ENCODE measurements around the gene GTF2F1. TPM values are rescaled to one million over a fixed set of nuclear protein-coding genes. Genes with fewer than 3 reads are reported as not detected.
A peak's percentile ranks its signal among the peaks of the same experiment; 100 is the strongest.
"Not testable (repeated sequence)": the region's sequence is repeated elsewhere in the genome, so short reads cannot be mapped to it uniquely, and the experiment has no call there.

Gene GTF2F1
- total RNA-seq, 1 donor from 2014 or later: 44.7 TPM

DNA sequence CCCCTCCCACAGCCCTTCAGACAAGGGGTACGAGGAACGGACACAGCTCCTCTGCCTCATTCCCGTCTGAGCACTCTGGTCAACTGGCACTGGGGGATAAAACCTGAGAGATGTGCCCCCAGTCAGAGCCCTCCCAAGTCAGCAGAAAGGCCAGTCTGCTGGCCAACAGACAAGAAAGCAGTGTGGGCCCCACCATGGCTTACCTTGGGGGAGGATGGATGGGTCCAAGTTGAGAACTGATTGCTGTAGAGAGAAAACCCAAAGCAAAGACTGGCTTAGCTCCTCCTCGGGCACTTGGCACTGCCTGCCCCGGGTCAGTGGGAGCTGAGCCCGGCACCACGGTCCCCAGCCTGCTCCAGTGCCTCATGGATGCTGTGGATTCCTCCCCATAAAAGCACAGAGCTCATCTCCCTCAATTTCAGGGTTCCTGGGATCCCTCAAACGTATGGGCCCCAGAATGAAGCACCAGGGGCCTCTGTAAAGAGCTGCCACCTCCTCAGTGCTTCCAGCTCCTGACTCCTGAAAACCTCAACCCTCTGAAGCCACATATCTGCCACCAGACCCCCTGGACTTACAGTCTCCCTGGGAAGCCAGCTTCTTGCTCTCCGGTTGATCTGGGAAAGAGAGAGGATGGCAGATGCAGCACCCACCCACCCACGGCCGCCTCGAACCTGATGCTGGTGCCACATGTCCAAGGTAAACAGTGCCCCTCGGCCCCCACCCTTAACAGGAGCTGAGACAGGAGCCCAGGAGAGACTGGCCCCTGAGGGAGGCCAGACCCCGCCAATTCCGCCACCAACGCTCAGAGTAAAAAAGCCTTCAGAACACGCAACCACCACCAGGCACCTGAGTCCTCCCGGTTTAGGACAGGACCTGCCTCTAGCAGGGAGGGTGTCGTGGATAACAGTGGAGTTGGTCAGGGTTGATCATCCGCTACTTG, 28.4 kb upstream of the GTF2F1 start:
- intact Hi-C loops (cut with DNase I): no loop called here
- DNase-seq (ENCODE audit: low spot score) (no peak), ATAC-seq (no peak)

DNA sequence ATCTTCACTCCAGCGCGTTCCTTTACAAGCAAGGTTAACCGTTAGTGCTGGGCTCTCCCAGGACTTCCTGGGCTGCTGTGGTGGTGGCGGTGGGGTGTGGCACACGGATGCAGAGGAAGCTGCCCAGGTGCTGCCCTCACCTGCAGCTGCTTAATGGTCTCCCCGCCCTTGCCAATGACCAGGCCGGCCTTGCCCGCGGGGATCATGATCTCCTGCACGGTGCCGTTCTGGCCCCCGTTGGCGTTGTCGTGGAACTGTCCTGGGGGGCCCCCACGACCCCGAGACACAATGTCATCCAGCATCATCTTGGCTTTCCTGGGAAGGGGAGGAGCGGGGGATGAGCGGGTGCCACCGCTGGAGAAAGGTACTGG, 25.6 kb upstream of the GTF2F1 start:
- intact Hi-C loops (cut with DNase I): no loop called here
- DNase-seq (ENCODE audit: low spot score) (no peak), ATAC-seq (no peak)

DNA sequence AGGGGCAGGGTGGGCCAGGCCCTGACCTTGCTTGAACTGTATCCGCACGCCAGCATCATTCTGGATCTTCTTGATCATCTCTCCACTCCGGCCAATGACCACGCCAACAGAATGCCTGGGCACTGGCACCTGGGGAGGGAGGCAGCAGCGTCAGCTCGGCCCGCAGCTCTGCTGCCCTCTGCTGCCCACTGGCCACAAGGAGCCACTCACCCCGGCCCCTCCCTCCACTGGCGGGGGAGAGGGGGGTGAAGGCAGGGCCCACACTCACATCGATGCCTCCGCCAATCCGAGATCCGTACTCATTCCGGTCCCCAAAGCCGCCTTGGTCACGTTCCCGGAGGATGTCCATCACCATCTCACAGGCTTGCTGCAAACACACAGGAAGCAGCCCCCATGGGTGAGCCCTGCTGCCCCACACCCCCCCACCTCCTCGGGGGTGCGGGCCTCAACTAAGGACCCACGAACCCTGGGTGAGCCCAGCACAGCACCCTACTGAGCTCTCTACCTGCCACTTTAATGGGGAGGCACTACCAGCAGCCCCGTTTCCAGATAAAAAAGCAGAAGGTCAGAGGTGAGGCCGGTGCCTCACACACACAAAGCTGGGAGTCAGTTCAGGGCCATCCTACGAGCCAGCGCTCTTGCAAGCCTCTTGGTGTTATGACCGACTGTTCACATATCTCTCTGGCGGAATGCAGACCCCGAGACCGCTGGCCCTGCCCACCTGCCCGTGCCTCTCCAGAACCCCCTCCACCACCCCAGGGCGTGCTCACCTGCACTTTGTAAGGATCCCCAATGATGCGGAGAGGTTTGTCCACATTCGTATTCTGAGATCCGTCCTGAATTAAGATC, 25.0 kb upstream of the GTF2F1 start:
- intact Hi-C loops (cut with DNase I): no loop called here
- ATAC-seq: peak; percentile 58

DNA sequence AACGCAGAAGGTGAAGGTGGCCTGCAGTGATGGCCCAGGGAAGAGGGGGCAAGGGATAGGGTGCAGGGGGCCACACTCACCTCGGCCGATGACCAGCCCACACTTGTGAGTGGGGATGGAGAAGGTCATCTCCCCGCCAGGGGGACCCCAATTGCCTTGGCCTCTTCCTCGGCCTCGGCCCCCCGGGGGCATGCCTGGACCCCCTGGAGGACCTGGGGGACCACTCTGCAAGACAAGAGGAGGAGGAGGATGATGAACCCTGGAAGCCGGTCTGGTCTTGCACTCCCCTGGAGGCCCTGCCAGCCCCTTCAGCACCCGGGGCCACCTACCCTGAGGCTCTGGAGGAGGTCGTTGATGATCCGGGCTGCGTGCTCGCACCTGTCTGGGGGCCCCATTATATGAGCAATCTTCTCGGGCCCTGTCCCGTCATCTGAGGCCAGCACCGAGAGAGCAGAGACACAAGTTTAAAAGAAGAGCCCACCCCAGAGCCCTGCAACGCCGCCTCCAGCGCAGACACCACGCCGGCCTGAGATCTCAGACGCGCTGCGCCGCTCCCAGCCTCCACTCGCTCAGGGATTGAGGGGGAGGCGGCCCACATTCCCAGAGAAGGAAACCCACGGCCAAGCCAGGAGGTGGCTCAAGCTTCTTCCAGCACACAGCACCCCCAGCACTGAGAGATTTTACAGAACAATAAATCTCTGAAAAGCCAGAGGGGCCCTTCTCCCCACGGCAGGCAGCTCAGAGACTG, 23.9 kb upstream of the GTF2F1 start:
- DNase-seq (ENCODE audit: low spot score) (no peak), ATAC-seq (no peak)
- intact Hi-C loops (cut with DNase I): no loop called here

More for the DNA sequence above, 25.0 kb upstream of the GTF2F1 start:
- no peak for DNase-seq (ENCODE audit: low spot score)

DNA sequence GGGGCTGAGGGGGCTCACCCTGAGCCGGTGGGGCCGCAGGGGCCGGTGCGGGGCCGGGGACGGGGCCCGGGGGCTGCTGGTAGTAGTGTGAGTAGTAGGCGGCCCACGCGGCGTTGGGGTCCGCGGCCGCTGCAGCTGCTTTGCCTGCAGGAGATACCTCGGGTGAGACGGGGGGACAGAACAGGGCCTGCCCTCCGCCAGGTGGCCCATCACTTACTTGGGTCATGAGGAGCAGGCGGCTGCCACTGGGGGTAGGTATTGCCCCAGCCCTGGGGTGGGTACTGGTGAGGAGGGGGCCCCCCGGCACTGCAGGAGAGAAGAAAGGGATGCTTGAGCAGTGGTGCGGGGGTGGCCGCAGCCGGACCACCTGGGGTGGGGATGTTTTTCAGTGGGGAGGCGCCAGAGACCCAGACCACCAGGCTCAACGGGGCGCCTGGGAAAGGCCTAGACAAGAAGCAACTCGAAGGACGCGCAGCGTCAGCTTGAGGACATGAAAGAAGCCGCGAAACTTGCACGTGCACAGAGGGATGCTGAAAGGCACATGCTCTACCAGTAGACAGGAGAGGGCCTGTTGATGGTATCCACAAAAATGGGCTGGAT, 22.7 kb upstream of the GTF2F1 start:
- no peak for DNase-seq (ENCODE audit: low spot score)
- no peak for ATAC-seq
- intact Hi-C loops (cut with DNase I): no loop called here

DNA sequence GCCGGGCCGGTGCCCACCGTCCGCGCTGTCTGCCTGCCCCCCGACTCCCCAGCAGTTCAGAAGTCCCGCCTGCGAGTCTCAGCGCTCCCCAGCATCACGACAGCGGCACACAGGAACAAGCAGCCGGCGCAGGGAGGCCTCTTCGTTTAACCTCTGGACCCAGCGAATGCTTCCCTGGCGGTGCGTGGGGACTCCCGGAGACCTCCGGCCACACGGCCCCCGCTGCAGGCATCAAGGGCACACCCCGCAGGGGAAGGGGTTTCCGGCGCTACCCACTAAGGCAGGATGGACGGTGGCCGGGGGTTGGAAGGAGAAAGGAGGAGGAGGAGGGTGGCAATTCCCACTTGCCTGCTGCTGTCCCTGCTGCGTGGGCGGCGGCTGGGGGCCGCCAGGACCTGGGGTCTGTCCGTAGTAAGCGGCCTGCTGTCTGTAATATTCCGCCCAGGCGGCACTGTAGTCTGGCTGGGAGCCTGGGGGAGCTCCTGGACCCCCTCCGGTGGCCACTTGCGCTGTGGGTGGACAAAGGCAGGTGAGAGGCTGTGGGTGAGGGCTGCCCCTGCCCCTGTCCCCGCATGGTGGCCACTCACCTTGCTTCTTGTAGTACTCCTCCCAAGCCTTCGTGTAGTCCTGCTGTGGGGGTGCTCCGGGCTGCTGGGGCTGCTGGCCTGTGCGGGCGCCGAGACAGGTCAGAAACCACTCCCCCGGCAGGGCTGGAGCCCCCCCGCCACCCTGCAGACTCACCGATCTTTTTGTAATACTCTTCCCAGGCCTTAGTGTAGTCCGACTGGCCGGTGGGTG, 22.0 kb upstream of the GTF2F1 start:
- DNase-seq (ENCODE audit: low spot score) (peak; percentile 61), ATAC-seq (no peak)
- intact Hi-C loops (cut with DNase I): no loop called here

DNA sequence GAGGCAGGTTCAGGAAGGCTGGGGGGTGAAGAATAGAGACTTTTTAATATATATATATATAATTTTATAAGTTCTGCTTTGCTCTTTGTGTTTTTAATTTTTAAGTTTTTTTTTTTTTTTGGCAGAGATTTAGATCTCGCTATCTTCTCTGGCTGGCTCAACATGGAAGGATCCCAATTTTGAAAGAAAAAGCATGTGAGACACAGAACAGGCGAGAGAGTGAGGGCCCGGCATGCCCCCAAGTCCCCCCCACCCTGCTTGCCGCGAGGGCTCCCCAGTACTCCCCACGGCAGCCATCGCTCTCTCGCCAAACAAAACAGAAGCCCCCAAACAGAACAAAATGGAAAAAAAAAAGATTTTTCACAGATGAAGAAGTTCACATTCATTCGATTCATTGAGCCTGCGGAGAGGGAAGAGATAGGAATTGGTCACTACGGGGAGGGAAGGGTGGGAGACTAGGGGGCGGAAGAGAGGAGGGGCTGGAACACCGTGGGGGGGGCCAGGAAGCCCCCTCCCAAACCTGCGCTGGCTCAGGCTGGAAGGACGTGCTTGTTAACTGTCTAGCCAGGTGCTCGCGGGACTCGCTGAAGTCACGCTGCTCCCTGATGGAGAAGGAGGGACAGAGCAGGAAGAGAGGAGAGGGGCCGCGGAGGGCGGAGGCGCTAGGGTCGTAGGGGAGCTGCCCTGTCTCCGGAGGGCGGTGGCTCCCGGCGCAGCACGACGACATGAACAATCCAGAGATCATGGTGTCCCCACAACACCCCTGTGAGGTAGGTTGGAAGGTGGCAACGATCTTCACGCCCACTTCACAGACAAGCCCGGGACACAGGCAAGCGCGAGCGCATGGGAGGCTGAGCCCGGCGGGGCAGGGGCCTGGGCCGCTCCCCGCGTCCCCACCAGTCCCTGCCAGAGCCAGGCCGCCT, 21.0 kb upstream of the GTF2F1 start:
- DNase-seq (ENCODE audit: low spot score) (peak; percentile 61), ATAC-seq (peak; percentile 29)
- intact Hi-C loops (cut with DNase I): no loop called here

DNA sequence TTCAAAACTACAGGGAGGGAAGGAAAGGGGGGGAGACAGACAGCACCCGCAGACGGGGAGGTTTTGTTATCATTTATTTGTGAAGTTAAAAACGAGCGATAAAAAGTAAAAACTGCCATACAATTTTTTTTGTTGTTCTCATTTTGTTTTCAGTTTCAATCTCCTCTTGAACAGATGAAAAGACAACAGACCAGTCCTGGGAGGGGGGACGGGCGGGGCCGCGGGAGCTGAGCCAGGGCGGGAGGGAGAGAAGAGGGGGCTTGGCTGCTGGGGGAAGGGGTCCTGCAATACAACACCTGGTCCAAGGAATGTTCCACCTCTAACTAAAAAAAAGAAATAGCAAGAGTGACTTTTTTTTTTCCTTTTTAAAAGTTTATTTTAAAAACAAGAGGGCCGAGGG, 20.3 kb upstream of the GTF2F1 start:
- ATAC-seq (no peak), DNase-seq (ENCODE audit: low spot score) (no peak)
- intact Hi-C loops (cut with DNase I): no loop called here

DNA sequence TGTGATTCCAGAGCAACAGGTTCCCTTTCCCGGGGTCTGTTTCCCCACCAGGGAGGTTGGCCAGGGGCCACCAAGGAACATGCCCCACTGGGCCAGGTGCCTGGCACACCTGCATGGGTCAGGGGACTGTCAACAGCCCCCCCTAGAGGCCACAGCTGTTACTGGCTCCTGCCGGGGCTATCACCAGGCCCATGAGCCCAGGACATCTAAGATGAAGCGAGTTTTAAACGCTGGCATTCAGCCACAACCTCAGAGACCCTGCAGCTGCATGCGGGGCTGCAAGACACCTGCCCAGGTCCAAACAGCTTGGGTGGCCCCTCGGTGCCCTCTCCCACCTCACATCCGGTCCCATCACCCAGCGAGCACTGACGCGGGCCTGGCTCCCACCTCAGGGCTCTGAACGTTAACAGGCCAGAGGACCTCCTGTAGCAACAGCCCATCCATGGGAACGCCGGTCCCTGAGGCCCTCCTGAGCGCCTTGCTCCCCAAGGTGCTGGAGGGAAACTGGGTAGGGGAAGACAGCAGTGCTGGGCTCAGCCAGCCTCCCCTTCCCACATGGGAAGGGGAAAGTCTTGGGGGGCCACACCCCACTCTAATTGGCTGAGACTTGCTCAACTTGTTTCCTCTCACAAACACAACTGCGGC, 19.6 kb upstream of the GTF2F1 start:
- intact Hi-C loops (cut with DNase I): no loop called here
- ATAC-seq: peak; percentile 76
- no peak for DNase-seq (ENCODE audit: low spot score)

DNA sequence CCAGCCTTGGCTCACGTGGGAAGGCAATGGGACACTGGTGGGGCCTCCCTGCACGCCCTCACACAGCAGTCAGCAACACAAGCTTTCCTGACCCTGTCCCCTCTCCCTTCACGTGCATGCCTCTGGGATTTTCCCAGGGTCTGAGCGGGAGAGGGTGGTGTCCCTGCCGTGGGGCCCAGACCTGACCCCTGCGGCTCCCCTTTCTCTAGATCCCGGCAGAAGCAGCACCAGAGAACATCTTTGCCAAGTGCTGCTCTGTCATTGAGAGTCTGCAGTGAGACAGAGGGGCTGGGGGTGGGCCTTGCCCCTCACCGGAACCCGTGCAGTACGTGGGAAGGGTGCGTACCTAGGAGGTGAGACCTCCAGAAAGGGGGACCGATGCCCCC, 19.1 kb upstream of the GTF2F1 start:
- intact Hi-C loops (cut with DNase I): no loop called here
- DNase-seq (ENCODE audit: low spot score) (no peak), ATAC-seq (peak; percentile 11)

DNA sequence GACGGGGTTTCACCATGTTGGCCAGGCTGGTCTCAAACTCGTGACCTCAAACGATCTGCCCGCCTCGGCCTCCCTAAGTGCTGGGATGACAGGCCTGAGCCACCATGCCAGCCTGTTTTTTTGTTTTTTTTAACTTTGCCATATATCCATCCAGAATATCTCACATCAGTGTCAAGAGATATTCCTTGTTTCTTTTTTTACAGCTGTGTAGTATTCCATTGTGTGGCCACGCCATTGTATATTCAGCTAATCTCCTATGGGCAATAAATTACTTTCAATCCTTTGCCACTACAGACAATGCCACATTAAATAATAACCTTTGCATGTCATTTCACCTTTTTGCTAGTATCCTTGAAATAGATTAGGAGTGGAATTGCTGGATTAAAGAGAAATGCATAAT, 16.4 kb upstream of the GTF2F1 start:
- intact Hi-C loops (cut with DNase I): no loop called here
- DNase-seq (ENCODE audit: low spot score) (no peak), ATAC-seq (no peak)

DNA sequence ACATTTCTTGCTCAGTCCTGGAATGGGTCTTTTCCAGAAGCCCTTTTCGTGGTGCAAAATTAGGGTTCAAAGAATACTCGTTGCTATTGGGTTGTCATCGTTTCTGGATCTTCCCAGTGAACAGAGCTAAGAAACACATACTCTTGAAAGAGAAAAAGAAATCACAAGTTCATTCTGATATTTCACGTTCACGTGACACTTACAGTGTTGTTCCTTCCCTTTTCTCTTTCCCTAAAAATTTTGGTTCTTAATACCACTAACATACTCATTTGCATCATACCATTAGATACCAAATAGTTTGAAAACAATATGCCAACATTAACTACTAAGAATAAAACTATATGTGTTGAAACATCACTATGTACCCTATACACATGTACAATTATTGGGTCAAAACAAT, 13.4 kb upstream of the GTF2F1 start:
- DNase-seq (ENCODE audit: low spot score): no peak
- intact Hi-C loops (cut with DNase I): no loop called here
- no peak for ATAC-seq

DNA sequence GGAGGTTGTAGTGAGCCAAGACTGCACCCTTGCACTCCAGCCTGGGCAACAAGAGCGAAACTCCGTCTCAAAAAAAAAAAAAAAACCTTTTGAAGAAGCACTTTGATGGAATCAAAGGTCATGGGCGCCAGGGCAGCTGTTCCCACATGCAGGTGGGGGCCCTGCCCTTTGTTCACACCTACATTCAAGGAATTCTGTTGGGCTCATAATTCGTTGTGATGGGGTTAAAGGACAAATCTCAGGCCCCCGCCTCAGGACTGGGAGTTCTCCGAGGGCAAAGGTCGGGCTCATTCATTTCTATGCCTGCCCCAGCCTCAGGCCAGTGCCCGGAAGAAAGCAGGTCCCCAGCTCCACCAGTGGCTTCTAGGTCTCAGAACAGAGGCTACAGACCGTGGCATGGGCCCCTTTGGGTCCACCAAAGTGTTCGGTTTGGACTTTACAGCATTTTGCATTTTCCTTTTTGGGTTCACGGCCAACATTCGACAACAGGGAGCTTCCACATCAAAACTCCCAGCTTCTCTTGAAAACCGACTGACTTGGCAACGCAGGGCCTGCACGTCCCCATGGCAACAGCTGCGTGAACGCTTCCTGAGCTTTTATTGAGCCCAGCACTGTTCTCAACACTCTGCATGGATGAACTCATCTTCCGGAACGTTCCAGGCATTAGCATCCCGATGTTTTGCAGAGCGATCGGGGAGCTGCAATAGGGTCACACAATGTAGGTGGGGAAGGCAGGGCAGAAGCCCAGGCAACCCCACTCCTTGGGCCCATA, 10.1 kb upstream of the GTF2F1 start:
- intact Hi-C loops (cut with DNase I): loop anchor here (5.0 kb wide), 1 partner anchor 1301 kb away; no protein-coding TSS in a partner anchor
- ATAC-seq: peak; percentile 90
- DNase-seq (ENCODE audit: low spot score): peak; percentile 78

DNA sequence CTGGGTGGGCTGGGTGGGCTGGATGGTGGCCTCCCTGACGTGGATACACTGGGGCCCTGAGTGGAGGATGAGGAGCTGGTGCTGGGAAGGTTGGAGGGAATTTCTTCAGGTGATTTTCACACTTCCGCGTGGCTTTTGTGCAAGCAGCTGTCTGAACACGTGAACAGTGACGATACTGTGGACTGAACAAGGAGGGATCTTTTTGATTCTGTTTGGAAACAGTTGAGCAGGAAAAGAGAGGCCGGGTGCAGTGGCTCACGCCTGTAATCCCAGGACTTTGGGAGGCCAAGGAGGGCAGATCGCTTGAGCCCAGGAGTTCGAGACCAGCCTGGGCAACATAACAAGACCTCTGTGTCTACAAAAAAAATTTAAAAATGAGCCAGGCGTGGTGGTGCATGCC, 9.1 kb upstream of the GTF2F1 start:
- DNase-seq (ENCODE audit: low spot score) (no peak), ATAC-seq (no peak)
- intact Hi-C loops (cut with DNase I): loop anchor here (5.0 kb wide), 1 partner anchor 1300 kb away; no protein-coding TSS in a partner anchor

DNA sequence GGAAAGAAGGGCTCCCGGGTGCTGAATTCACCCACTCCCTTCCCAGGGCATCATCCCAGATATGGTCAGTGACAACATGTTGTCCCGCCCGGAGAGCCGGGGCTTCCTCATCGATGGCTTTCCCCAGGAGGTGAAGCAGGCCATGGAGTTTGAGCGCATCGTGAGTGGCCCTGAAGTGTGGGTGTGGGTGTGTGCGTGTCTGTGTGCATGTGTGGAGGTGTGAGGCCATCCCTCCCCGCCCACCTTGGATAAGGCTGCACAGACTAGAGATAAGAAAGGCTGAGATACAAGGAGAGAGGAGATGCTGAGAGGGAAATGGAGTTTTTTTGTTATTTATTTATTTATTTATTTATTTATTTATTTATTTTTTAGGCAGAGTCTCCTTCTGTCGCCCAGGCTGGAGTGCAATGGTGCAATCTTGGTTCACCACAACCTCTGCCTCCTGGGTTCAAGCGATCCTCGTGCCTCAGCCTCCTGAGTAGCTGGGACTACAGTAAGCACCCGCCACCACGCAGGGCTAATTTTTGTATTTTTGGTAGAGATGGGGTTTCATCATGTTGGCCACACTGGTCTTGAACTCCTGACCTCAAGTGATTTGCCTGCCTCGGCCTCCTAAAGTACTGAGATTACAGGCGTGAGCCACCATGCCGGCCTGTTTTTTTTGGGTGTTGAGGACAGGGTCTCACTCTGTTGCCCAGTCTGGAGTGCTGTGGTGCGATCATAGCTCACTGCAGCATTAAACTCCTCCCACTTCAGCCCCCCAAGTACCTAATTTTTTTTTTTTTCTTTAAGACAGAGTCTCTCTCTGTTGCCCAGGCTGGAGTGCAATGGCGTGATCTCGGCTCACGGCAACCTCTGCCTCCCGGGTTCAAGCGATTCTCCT, 7.3 kb upstream of the GTF2F1 start:
- not testable (repeated sequence) for DNase-seq (ENCODE audit: low spot score); ATAC-seq
- intact Hi-C loops (cut with DNase I): loop anchor here (5.0 kb wide), 1 partner anchor 1298 kb away; no protein-coding TSS in a partner anchor

Data from sciatic nerve (tissue), 2 donors.